ENCODE data around the gene KCNC2.

DNA sequence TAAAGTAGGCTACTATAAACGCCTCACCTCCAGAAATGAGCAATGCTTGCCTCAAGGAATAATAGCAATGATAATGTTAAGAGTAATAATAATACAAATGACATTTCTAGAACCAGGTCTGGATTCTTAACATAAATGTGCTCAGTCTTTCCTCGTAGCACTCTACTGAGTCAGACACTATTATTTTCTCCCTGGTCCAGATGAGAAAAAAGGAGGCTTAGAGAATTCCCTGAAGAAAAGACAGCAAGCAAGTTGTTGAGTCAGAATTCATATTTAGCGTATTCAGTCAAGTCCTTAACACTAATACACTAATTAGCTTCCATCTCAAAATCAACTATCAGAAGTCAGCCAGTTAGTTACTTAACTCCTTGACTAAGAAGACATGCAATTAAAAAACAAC is 13.2 kb downstream of the KCNC2 start:
- no peak for TF ChIP-seq POLR2AphosphoS5 (IDR thresholded peaks at IDR 0.05; ENCODE audit: low read depth, low read length)
- TF ChIP-seq, protein P1, sequence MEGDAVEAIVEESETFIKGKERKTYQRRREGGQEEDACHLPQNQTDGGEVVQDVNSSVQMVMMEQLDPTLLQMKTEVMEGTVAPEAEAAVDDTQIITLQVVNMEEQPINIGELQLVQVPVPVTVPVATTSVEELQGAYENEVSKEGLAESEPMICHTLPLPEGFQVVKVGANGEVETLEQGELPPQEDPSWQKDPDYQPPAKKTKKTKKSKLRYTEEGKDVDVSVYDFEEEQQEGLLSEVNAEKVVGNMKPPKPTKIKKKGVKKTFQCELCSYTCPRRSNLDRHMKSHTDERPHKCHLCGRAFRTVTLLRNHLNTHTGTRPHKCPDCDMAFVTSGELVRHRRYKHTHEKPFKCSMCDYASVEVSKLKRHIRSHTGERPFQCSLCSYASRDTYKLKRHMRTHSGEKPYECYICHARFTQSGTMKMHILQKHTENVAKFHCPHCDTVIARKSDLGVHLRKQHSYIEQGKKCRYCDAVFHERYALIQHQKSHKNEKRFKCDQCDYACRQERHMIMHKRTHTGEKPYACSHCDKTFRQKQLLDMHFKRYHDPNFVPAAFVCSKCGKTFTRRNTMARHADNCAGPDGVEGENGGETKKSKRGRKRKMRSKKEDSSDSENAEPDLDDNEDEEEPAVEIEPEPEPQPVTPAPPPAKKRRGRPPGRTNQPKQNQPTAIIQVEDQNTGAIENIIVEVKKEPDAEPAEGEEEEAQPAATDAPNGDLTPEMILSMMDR (IDR thresholded peaks at IDR 0.05): no peak
